ENCODE measurements around the gene PIEZO2.

PIEZO2 gene

GRCh38 chr18:10791169-10791831 lies 358.1 kb downstream of the PIEZO2 start:
- H3K4me1 ChIP-seq (ENCODE audit: control insufficient read depth, insufficient read depth, low read length), result no peaks in the 10 kb centered on the region
- no peaks in the 10 kb centered on the region for H3K36me3 ChIP-seq (ENCODE audit: control insufficient read depth, insufficient read depth, low read length)
- no peak overlapping the region for H3K9ac ChIP-seq (ENCODE audit: low read length)
- no peak overlapping the region for H3K4me3 ChIP-seq (ENCODE audit: low read length)
- H3K9me3 ChIP-seq (ENCODE audit: control insufficient read depth, low read length), result no peaks in the 10 kb centered on the region
- no peaks in the 10 kb centered on the region for H3K27me3 ChIP-seq (ENCODE audit: control insufficient read depth, insufficient read depth, low read length)

- no peaks in the 10 kb centered on the region for H3K27me3 ChIP-seq (ENCODE audit: control insufficient read depth, insufficient read depth, low read length)
- H3K9ac ChIP-seq (ENCODE audit: low read length), result no peak overlapping the region
- H3K36me3 ChIP-seq (ENCODE audit: control insufficient read depth, insufficient read depth, low read length), result no peaks in the 10 kb centered on the region
- H3K4me1 ChIP-seq (ENCODE audit: control insufficient read depth, insufficient read depth, low read length), result no peaks in the 10 kb centered on the region
- H3K9me3 ChIP-seq (ENCODE audit: control insufficient read depth, low read length), result no peaks in the 10 kb centered on the region
- no peak overlapping the region for H3K4me3 ChIP-seq (ENCODE audit: low read length)
Observed at GRCh38 chr18:10789180-10789579, 360.2 kb downstream of the PIEZO2 start.

DNA sequence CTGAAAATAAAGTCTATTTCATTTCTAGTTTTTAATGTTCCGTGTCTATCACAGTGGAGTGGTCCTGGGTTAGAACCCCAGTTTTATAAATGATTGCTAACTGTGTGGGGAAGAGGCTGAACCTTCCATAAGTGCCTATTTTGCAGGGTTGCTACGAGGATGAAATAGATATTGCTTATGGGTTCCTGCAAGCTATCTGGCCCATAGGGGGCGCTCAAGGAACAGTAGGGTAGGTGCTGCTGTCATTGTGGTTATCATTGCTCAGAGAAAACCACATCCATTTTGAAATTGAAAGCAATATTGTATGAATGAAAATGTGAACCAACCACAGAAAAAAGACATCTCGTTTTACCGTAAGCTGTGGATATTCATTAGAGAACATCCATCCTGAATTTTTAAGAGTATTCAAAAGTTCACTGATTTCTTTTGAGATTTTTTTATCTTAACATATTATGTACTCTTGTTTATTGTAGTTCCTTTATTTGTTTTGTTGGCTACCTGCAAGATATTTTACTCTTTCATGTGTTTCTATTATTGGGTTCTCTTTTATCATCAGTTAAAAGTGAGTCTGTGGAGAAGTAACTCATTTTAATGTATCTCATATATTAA lies 362.0 kb downstream of the PIEZO2 start:
- no peaks in the 10 kb centered on the region for H3K4me1 ChIP-seq (ENCODE audit: control insufficient read depth, insufficient read depth, low read length)
- H3K4me3 ChIP-seq (ENCODE audit: low read length), result no peak overlapping the region
- no peaks in the 10 kb centered on the region for H3K9me3 ChIP-seq (ENCODE audit: control insufficient read depth, low read length)
- no peak overlapping the region for H3K9ac ChIP-seq (ENCODE audit: low read length)
- no peaks in the 10 kb centered on the region for H3K36me3 ChIP-seq (ENCODE audit: control insufficient read depth, insufficient read depth, low read length)
- H3K27me3 ChIP-seq (ENCODE audit: control insufficient read depth, insufficient read depth, low read length), result no peaks in the 10 kb centered on the region

DNA sequence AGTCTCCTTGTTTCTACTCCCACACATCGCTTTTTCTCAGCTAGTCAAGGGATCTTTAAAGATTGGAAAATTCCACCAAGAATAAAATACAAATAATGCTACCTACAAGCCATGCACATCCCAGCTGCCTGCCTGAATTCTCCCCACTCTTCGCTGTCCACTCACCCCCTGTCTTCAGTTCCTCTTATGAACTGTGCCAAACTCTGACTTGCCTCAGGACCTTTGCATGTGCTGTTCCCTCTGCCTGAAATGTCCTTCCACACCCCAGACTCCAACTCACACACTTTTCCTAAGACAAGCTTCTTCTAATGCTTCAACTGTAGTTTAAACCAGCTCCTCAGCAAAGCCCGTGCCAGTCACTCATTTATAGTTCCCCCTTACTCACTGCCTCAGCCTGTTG lies 363.6 kb downstream of the PIEZO2 start:
- no peaks in the 10 kb centered on the region for H3K27me3 ChIP-seq (ENCODE audit: control insufficient read depth, insufficient read depth, low read length)
- H3K36me3 ChIP-seq (ENCODE audit: control insufficient read depth, insufficient read depth, low read length), result no peaks in the 10 kb centered on the region
- no peaks in the 10 kb centered on the region for H3K4me1 ChIP-seq (ENCODE audit: control insufficient read depth, insufficient read depth, low read length)
- no peaks in the 10 kb centered on the region for H3K9me3 ChIP-seq (ENCODE audit: control insufficient read depth, low read length)
- no peak overlapping the region for H3K9ac ChIP-seq (ENCODE audit: low read length)
- H3K4me3 ChIP-seq (ENCODE audit: low read length), result no peak overlapping the region

DNA sequence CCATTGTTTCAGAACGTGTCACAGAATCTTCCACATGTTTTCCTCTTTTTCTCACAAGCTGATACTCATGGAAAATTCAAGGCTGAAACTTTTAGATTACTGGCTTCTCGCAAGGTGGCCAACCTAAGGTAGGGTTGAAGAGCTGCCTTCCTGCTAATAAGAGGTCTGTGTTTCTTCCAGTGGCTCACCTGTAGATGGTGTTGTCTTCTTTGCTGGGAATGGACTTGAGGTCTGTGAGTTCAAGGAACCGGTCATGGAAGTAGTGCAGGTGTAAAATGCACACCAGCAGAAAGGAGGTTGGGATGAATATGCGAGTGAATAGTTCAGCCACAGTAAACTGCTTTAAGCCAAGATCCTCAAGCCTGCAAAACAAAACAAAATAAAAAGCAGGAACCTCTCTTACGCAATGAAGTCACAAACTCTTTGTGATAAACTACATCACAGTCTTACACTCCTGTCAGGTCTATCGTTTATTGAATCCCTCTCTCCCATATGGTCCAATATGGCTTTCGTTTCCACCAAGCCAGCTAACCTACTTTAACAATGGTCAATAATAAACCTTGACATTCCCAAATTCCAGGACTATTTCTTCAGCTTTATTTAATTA lies 364.7 kb downstream of the PIEZO2 start:
- H3K4me3 ChIP-seq (ENCODE audit: low read length), result no peak overlapping the region
- H3K9ac ChIP-seq (ENCODE audit: low read length), result no peak overlapping the region
- H3K36me3 ChIP-seq (ENCODE audit: control insufficient read depth, insufficient read depth, low read length), result no peaks in the 10 kb centered on the region
- H3K4me1 ChIP-seq (ENCODE audit: control insufficient read depth, insufficient read depth, low read length), result no peaks in the 10 kb centered on the region
- no peaks in the 10 kb centered on the region for H3K9me3 ChIP-seq (ENCODE audit: control insufficient read depth, low read length)
- no peaks in the 10 kb centered on the region for H3K27me3 ChIP-seq (ENCODE audit: control insufficient read depth, insufficient read depth, low read length)

GRCh38 chr18:10783941-10784340 lies 365.4 kb downstream of the PIEZO2 start:
- Histone ChIP-seq H3K9me3 (ENCODE audit: control insufficient read depth, low read length) (no peaks in the 10 kb centered on the region), H3K4me1 (ENCODE audit: control insufficient read depth, insufficient read depth, low read length) (no peaks in the 10 kb centered on the region), H3K36me3 (ENCODE audit: control insufficient read depth, insufficient read depth, low read length) (no peaks in the 10 kb centered on the region), H3K27me3 (ENCODE audit: control insufficient read depth, insufficient read depth, low read length) (no peaks in the 10 kb centered on the region), H3K4me3 (ENCODE audit: low read length) (no peak overlapping the region), H3K9ac (ENCODE audit: low read length) (no peak overlapping the region)

DNA sequence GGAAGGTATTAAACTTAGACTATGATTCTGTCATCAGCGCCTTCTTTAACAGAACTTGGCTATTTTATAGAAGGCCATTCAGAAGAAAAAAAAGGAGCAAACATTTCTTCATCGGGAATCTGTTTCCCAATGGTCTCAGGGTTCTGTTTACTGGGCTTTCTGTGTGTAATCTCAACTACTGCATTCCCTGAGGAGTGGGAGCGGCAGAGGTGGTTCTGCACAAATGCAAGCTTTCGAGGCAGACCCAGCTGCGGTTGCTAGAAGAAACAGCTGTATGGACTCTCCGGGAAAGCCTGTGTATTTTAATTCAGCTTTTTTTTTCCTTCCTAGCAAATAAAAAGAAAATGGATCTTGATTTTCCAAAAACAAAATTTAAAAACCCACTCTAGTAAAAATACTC lies 372.9 kb downstream of the PIEZO2 start:
- Histone ChIP-seq H3K9ac (ENCODE audit: low read length) (no peak overlapping the region), H3K36me3 (ENCODE audit: control insufficient read depth, insufficient read depth, low read length) (no peaks in the 10 kb centered on the region), H3K4me3 (ENCODE audit: low read length) (no peak overlapping the region), H3K27me3 (ENCODE audit: control insufficient read depth, insufficient read depth, low read length) (peaks cover 3% of the 10 kb centered on the region), H3K4me1 (ENCODE audit: control insufficient read depth, insufficient read depth, low read length) (no peaks in the 10 kb centered on the region), H3K9me3 (ENCODE audit: control insufficient read depth, low read length) (no peaks in the 10 kb centered on the region)

- no peaks in the 10 kb centered on the region for H3K4me1 ChIP-seq (ENCODE audit: control insufficient read depth, insufficient read depth, low read length)
- no peak overlapping the region for H3K4me3 ChIP-seq (ENCODE audit: low read length)
- H3K9ac ChIP-seq (ENCODE audit: low read length), result no peak overlapping the region
- H3K36me3 ChIP-seq (ENCODE audit: control insufficient read depth, insufficient read depth, low read length), result no peaks in the 10 kb centered on the region
- H3K27me3 ChIP-seq (ENCODE audit: control insufficient read depth, insufficient read depth, low read length), result peaks cover 3% of the 10 kb centered on the region
- H3K9me3 ChIP-seq (ENCODE audit: control insufficient read depth, low read length), result no peaks in the 10 kb centered on the region
Observed at GRCh38 chr18:10775026-10775425, 374.3 kb downstream of the PIEZO2 start.

- H3K27me3 ChIP-seq (ENCODE audit: control insufficient read depth, insufficient read depth, low read length), result peaks cover 3% of the 10 kb centered on the region
- H3K4me3 ChIP-seq (ENCODE audit: low read length), result no peak overlapping the region
- no peak overlapping the region for H3K9ac ChIP-seq (ENCODE audit: low read length)
- H3K9me3 ChIP-seq (ENCODE audit: control insufficient read depth, low read length), result no peaks in the 10 kb centered on the region
- no peaks in the 10 kb centered on the region for H3K36me3 ChIP-seq (ENCODE audit: control insufficient read depth, insufficient read depth, low read length)
- no peaks in the 10 kb centered on the region for H3K4me1 ChIP-seq (ENCODE audit: control insufficient read depth, insufficient read depth, low read length)
Observed at GRCh38 chr18:10771053-10771709, 378.2 kb downstream of the PIEZO2 start.

DNA sequence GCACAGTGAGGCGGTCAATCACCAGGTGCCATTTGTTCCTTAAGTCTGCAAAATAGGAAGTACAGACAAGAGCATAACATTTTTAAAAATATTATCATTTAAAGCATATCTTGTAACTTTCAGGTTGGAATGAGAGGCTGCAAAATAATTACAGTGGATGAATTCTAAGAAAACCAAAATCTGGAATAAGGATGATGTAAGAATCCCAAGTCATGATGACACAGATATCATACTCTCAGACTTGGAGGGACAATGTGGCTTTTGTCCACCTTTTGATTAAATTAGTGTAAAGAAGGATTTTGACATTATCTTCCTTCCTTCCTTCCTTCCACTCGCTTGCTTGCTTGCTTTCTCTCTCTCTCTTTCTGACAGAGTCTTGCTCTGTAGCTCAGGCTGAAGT lies 379.1 kb downstream of the PIEZO2 start:
- no peaks in the 10 kb centered on the region for H3K4me1 ChIP-seq (ENCODE audit: control insufficient read depth, insufficient read depth, low read length)
- H3K36me3 ChIP-seq (ENCODE audit: control insufficient read depth, insufficient read depth, low read length), result no peaks in the 10 kb centered on the region
- no peaks in the 10 kb centered on the region for H3K9me3 ChIP-seq (ENCODE audit: control insufficient read depth, low read length)
- H3K9ac ChIP-seq (ENCODE audit: low read length), result no peak overlapping the region
- H3K27me3 ChIP-seq (ENCODE audit: control insufficient read depth, insufficient read depth, low read length), result peaks cover 3% of the 10 kb centered on the region
- no peak overlapping the region for H3K4me3 ChIP-seq (ENCODE audit: low read length)

DNA sequence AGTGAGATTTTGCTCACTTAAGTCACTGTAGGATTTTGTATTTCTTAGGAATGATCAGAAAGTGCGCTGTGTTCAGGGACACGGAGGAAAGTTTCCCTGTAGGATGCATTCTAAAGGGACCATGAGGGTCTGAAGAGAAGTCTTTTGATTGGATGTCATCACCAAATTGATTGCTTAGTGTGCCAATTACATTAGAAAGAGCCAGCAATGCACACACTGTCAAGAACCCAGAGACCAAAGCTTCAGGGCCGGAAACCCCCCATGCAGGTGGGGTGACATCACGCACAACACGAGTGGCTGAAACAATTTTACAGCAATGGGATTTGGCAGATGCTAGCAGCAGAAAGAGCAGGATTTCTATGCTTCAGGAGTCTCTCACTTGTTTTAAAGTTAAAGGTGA lies 381.1 kb downstream of the PIEZO2 start:
- no peaks in the 10 kb centered on the region for H3K4me1 ChIP-seq (ENCODE audit: control insufficient read depth, insufficient read depth, low read length)
- H3K4me3 ChIP-seq (ENCODE audit: low read length), result no peak overlapping the region
- H3K27me3 ChIP-seq (ENCODE audit: control insufficient read depth, insufficient read depth, low read length), result no peaks in the 10 kb centered on the region
- no peaks in the 10 kb centered on the region for H3K36me3 ChIP-seq (ENCODE audit: control insufficient read depth, insufficient read depth, low read length)
- H3K9me3 ChIP-seq (ENCODE audit: control insufficient read depth, low read length), result no peaks in the 10 kb centered on the region
- H3K9ac ChIP-seq (ENCODE audit: low read length), result no peak overlapping the region

- no peaks in the 10 kb centered on the region for H3K36me3 ChIP-seq (ENCODE audit: control insufficient read depth, insufficient read depth, low read length)
- H3K27me3 ChIP-seq (ENCODE audit: control insufficient read depth, insufficient read depth, low read length), result no peaks in the 10 kb centered on the region
- H3K9ac ChIP-seq (ENCODE audit: low read length), result no peak overlapping the region
- no peaks in the 10 kb centered on the region for H3K9me3 ChIP-seq (ENCODE audit: control insufficient read depth, low read length)
- H3K4me3 ChIP-seq (ENCODE audit: low read length), result no peak overlapping the region
- no peaks in the 10 kb centered on the region for H3K4me1 ChIP-seq (ENCODE audit: control insufficient read depth, insufficient read depth, low read length)
Observed at GRCh38 chr18:10767658-10768057, 381.7 kb downstream of the PIEZO2 start.
